Measurements from ENCODE around the gene ALMS1.
A peak's percentile ranks its signal among the peaks of the same experiment; 100 is the strongest.
"Not testable (repeated sequence)": the region's sequence is repeated elsewhere in the genome, so short reads cannot be mapped to it uniquely, and the experiment has no call there.

Gene ALMS1

DNA sequence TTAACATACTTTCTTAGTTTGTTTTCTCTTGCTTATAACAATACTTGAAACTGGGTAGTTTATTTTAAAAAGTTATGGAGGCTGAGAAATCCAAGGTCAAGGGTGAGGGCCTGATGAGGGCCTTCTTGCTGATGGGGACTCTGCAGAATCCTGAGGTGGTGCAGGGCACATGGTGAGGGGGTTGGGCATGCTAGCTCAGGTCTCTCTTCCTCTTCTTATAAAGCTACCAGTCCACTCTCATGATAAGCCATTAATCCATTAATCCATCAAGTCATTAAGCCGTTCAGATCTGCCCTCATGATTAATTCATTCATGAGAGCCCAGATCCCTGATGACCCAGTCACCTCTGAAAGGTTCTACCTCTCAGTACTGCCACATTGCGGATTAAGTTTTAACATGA is 21.4 kb downstream of the ALMS1 start:
- DNase-seq = no peak

DNA sequence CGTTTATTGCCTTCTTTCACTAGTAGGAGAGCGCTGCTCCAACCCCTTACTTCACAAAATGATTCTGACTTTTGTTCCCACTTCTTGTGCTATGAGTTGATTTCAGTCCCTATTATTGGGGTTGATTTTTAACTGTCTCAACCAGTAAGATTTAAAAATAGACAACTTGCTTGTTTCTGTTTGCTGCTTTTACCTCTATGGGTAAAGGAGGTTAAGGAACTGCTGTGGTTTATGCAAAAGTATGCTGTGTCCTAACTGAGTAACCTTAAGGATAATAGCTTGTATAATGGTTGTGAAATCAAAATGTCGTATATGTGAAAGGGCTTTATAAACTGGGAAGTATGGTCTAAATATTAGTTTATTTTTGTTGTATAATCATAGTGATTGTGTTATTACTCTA is 22.6 kb downstream of the ALMS1 start:
- no peak for DNase-seq

DNA sequence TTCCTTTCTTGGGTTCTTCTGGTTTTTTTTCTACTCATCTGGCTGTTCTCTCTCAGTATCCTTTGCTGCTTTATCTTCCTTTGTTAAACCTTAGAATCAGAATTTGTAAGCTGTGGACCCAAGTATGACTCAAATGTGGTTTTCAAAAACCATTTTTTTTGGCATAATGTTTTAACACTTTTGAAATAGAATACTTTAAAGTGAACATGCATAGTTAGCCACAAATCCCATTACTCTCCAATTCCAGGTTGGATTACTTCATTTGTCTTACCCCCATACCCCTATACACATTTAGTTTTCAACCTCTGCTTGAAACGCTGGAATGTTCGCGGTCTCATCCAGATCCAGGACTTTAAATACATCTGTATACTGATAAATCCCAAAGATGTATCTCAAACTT is 29.1 kb downstream of the ALMS1 start:
- DNase-seq = no peak

DNA sequence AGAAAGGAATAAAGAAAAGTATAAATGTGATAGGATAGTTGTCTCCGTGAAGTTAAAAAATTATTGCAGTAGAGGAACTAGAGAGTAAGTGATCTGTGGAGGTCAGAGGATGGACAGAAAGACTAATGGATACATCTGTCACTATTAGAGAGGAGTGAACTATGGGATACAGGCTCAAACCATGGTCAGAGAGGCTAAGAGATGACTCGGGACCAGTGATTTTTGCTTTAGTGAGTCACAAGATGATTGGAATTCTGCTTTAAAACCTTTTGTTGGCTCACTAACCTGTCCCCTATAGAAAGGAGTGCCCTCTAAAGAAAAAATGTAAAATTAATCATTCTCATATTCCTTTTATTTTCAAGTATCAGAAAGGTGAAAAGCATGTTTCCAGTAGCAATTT is 30.3 kb downstream of the ALMS1 start:
- no peak for DNase-seq

DNA sequence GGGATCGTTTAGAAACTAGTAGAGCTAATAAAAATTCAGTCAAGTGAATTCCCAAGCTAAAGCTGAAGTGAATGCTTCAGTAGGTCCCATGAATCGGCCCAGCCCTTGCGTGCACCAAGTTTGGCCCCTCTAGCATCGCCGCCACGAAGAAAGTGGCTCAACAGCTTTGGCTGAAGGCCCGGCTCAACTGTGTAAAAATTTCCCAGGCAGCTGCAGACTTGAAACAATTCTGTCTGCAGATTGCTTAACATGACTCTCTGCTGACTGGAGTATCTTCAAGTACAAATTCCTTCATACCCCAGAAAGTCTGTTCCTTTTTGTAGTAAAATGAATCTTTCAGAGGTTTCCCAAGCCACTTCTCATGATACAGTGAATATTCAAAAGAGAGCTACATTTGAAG is 32.7 kb downstream of the ALMS1 start:
- DNase-seq = peak; percentile 4

DNA sequence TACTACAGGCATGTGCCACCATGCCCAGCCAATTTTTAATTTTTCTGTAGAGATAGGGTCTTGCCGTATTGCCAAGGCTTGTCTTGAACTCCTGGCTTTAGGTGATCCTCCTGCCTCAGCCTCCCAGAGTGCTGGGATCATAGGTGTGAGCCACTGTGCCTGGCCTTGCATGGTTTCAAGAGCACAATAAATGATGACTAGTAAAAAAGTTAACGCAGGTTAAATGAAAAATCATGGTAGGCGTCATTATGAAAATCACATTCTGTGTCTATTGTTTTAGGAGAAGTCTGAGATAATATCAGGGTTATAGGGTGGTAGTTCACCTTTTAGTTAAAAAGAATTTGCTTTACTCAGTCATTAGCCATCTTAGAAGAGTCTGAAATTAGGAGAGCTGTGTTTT is 38.3 kb downstream of the ALMS1 start:
- no peak for DNase-seq

DNA sequence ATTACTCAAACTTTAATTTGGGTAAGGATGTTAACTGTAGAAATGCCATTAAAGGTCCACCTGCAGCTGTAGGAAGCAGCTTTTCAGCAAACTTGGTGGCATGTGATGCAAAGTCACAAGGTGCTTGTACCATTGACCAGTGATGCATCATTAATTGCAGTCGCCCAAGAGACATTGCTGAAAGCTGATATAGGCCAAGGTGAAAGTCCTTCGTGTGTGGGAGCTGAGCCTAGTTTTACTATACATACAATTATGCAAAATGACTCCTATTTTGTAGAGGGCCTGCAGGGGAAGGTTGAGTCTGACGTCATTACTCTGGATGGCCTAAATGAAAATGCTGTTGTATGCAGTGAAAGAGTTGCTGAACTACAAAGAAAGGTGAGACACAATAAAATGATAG is 40.5 kb downstream of the ALMS1 start:
- no peak for DNase-seq

DNA sequence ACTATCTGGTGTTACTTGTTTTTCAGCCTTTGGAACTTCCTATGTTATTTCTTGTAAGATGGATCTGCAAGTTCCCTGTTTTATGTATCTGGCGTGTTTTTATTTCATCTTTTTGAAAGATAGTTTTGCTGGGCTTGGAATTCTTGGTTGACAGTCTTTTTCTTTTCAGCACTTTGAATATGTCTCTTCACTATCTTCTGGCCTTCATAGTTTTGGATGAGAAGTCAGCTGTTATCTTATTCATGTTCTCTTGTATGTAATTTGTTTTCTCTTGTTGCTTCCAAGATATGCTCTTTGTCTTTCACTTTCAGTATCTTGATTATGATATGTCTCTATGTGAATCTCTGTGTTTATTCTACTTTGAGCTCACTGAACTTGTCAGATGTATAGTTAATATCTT is 50.4 kb downstream of the ALMS1 start:
- DNase-seq = no peak

DNA sequence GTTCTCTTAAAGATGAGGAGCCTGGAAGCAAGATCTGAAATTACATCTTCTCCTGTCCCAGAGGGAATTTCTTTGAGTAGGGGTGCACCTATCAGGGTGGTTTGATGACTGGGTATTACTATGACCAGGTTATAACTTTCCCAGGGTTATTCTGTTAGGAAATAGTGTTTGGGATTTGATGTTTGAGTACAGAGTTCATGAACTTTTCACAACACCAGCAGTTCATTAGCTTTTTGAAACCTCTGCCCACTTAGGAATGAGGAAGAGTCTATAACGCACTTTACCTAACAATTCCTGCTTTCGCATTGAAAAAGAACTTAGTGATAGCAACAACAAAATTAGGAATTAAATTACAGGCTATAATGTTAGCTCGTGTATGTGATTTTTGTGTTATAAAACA is 58.6 kb downstream of the ALMS1 start:
- DNase-seq = no peak

DNA sequence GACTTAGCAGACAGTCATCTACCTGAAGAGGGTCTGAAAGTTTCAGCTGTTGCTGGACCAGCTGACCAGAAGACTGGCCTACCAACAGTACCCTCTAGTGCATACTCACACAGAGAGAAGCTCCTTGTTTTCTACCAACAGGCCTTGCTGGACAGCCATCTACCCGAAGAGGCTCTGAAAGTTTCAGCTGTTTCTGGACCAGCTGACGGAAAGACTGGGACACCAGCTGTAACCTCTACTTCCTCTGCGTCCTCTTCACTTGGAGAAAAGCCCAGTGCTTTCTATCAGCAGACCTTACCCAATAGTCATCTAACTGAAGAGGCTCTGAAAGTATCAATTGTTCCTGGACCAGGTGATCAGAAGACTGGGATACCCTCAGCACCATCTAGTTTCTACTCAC is 63.2 kb downstream of the ALMS1 start:
- no peak for DNase-seq

DNA sequence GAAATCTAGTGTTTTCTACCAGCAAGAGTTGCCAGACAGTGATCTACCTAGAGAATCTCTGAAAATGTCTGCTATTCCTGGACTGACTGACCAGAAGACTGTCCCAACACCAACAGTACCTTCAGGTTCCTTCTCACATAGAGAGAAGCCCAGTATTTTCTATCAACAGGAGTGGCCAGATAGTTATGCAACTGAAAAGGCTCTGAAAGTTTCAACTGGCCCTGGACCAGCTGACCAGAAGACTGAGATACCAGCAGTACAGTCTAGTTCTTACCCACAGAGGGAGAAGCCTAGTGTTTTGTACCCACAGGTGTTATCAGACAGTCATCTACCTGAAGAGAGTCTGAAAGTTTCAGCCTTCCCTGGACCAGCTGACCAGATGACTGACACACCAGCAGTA is 63.8 kb downstream of the ALMS1 start:
- no peak for DNase-seq

DNA sequence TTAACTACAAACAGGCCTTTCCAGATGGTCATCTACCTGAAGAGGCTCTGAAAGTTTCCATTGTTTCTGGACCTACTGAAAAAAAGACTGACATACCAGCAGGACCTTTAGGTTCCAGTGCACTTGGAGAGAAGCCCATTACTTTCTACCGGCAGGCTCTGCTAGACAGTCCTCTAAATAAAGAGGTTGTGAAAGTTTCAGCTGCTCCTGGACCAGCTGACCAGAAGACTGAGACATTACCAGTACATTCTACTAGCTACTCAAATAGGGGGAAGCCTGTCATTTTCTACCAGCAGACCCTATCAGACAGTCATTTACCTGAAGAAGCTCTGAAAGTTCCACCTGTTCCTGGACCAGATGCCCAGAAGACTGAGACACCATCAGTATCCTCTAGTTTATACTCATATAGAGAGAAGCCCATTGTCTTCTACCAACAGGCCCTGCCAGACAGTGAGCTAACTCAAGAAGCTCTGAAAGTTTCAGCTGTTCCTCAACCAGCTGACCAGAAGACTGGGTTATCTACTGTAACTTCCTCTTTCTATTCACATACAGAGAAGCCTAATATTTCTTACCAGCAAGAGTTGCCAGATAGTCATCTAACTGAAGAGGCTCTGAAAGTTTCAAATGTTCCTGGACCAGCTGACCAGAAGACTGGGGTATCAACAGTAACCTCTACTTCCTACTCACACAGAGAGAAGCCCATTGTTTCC is 65.8 kb downstream of the ALMS1 start:
- DNase-seq = no peak

DNA sequence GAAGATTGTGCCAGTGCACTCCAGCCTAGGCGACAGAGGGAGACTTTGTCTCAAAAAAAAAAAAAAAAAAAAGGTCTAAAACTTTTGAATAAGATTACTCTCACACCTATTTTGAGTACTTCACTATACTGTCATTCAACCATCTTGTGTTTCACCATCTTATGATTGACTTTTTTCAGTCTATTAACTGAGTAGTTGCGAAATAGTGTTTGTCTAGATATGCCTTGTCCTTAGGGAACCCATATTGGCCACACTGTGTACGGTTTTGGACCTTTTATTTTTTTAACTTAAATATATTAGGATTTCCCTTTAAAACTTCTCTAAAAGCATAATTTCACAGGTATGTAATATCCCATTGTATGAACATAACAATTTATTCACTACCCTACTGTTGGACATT is 72.3 kb downstream of the ALMS1 start:
- DNase-seq = no peak

DNA sequence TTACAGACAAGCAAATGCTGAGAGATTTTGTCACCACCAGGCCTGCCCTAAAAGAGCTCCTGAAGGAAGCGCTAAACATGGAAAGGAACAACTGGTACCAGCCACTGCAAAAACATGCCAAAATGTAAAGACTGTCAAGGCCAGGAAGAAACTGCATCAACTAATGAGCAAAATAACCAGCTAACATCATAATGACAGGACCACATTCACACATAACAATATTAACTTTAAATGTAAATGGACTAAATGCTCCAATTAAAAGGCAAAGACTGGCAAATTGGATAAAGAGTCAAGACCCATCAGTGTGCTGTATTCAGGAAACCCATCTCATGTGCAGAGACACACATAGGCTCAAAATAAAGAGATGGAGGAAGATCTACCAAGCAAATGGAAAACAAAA is 76.8 kb downstream of the ALMS1 start:
- not testable (repeated sequence) for DNase-seq

DNA sequence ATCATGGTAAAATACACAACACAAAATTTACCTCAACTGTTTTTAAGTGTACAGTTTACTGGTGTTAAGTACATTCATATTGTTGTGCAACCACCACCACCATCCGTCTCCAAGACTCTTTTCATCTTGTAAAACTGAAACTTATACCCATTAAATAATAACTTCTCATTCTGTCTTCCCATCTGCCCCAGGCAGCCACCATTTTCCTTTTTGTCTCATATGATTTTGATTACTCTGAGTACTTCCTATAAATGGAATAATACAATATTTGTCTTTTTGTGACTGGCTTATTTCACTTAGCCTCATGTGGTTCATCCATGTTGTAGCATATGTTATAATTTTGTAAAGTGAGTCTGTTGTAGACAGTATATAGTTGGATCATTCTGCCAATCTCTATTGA is 82.7 kb downstream of the ALMS1 start:
- DNase-seq = no peak

DNA sequence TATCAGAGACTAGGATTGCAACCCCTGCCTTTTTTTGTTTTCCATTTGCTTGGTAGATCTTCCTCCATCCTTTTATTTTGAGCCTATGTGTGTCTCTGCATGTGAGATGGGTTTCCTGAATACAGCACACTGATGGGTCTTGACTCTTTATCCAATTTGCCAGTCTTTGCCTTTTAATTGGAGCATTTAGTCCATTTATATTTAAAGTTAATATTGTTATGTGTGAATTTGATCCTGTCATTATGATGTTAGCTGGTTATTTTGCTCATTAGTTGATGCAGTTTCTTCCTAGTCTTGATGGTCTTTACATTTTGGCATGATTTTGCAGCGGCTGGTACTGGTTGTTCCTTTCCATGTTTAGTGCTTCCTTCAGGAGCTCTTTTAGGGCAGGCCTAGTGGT is 98.2 kb downstream of the ALMS1 start:
- DNase-seq = not testable (repeated sequence)

DNA sequence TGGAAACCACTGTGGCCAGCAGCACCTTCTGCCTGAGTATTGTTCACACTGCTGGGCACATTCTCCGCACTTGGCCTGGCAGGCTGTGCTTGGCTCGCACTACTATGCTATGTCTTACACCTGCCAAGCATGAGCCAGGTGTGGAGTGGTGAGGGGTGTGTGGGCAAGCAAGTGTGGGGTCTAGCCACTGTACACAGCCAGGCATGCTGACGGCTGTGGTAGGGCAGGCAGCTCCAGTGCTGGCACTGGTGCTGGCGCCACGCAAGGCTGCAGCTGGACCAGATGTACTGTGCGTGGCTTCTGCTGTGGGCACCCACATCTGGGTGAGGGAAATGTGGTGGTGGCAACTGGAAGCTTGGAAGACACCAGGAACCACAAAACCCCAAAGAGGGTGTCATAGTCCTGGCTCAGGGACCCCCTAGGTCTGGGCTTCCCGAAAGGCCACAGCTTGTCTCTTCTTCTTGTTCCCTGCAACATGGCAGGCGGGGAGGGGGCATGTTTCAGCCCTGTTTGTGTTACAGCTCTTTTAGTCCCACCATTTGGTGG is 101.5 kb downstream of the ALMS1 start:
- DNase-seq = no peak

DNA sequence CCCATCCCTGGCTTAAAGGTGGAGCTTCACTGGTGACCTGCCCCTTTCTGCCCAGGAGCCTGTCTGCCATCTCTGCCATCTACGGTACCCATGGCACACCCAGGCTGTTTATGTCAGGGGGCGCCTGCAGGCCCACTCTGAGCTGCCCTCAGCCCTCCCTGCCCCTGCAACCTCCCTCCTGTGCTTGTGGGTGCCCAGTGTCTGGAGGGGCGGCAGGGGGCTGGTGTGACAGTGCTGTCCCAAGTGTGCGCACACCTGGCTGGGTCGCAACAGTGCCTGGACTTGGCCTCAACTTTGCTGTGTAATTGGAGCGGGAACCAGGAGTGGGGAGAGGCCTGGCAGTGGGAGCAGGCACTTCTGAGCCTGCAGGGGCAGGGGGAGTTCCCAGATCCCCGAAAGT is 102.4 kb downstream of the ALMS1 start:
- no peak for DNase-seq

DNA sequence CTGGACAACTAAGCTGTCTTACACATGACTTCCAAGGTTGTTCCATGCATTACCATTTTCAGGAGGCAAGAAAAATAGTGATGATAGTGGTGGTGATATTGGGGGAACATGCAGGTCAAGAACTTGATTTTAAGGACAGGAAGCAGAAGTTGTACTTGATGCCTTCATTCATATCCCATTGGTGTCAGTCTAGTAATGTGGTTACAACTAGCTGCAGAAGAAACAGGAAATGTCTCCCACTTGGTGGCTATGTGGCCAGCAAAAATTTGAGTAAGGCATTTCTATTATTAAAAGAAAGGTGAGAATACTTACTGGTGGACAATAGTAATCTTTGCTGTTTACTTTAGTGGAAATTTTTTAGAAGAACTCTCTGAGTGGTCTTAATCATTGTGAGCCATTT is 103.4 kb downstream of the ALMS1 start:
- DNase-seq = no peak

DNA sequence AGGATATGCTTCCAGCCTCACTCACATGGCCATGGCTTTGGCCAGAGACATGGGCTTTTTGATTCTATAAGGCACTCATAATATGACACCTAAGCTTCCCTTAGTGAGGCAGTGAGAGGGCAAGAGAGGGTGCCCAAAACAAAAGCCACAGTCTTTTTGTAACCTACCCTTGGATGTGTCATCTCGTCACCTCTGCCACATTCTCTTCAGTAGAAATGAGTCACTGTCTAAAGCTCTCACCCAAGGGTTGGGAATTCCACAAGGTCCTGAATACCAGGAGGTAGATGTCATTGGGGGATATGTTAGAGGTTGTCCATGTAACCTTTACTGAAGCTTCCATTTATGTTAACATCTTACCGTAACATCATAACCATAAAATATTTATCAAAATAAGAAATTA is 108.4 kb downstream of the ALMS1 start:
- no peak for DNase-seq

DNA sequence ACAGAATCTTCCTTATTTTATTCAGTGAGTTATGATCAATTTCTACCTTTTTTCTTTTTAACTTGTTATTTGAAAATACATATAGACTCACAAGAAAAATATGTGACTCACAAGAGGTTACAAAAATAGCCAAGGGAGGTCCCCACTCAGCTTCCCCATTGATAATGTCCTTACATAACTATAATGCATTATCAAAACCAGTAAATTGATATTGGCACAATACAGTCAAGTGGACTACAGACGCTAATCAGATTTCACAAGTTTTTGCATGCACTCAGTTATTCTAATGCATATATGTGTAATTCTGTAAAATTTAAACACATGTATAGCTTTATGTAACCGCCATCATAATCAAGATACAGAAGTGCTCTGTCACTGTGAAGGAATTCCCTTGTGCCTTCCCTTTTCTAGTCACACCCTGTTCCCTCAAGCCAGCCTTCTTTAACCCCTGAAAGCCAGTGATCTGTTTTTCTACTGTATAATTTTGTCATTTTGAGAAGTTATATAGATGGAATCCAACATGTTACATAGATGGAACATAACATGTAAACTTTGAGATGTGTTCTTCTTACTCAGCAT is 118.4 kb downstream of the ALMS1 start:
- DNase-seq = no peak

DNA sequence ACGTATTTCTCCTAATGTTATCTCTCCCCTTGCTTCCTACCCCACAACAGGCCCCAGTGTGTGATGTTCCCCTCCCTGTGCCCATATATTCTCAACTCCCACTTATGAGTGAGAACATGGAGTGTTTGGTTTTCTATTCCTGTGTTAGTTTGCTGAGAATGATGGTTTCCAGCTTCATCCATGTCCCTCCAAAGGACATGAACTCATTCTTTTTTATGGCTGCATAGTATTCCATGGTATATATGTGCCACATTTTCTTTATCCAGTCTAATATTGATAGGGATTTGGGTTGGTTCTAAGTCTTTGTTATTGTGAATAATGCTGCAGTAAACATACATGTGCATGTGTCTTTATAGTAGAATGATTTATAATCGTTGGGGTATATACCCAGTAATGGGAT is 119.2 kb downstream of the ALMS1 start:
- DNase-seq = not testable (repeated sequence)

DNA sequence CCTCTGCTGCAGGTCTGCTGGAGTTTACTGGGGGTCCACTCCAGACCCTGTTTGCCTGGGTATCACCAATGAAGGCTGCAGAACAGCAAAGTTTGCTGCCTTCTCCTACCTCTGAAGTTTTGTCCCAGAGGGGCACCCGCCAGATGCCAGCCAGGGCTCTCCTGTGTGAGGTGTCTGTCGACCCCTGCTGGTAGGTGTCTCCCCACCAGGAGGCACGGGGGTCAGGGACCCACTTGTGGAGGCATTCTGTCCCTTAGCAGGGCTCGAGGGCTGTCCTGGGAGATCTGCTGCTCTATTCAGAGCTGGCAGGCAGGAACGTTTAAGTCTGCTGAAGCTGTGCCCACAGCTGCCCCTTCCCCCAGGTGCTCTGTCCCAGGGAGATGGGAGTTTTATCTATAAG is 124.8 kb downstream of the ALMS1 start:
- not testable (repeated sequence) for DNase-seq

DNA sequence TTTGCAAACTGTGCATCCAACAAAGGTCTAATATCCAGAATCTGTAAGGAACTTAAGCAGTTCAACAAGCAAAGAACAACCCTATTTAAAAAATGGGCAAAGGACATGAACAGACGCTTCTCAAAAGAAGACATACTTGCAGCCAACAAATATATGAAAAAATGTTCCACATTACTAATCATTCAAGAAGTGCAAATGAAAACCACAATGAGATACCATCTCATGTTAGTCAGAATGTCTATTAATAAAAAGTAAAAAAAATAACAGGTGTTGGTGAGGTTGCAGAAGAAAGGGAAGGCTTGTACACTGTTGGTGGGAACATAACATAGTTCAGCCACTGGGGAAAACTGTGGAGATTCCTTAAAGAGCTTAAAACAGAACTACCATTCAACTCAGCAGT is 130.4 kb downstream of the ALMS1 start:
- no peak for DNase-seq

DNA sequence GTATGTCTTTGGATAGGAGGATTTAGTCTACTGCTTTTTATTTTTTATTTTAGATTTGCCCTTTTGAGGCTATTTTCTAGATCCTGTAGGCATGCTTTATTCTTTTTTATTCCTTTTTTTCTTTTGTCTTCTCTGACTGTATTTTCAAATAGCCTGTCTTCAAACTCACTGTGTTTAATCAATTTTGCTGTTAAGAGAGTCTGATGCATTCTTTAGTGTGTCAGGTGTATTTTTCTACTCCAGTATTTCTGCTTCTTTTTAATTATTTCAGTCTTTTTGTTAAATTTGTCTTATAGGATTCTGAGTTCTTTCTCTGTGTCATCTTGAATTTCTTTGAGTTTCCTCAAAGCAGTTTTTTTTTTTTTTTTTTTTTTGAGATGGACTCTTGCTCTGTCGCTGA is 143.1 kb downstream of the ALMS1 start:
- no peak for DNase-seq
